ENCODE results near the gene P4HA3. TPM values are rescaled to one million over a fixed set of nuclear protein-coding genes. Genes with fewer than 3 reads are reported as not detected.

P4HA3 gene
- total RNA-seq, 1 experiment from 2014 or later: 0.52 TPM

DNA sequence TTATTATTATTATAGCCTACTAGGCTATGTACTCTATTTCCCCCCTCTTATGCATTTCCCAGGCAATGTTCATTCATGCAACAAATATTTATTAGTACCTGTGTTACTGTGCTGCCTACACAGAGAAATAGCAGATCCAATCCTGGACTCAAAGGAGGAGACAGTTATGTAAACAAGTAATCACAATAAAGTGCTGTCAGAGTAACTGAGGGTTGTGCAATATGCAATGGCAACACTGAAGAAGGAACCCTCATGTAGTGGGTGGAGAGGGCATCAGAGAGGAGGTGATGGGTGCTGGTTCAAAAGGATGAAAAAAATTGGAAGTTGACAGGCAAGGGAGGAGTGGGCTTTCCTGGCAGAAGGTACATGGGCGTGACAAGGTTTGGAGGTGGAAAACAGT is 886 bp upstream of the P4HA3 start:
- CTCF ChIA-PET: interaction anchor here (0.6 kb wide), 1 partner anchor 138 kb away, joined by 5 read pairs; no protein-coding TSS in a partner anchor
- POLR2A ChIA-PET (ENCODE audit: low non-redundant PET): no interaction called here
- Histone ChIP-seq H3K36me3 (ENCODE audit: insufficient read depth, low read length, poor library complexity, severe bottlenecking) (no peaks in the 10 kb centered on the region), H3K9me3 (ENCODE audit: low read depth, low read length, poor library complexity, severe bottlenecking) (peaks cover 11% of the 10 kb centered on the region), H3K4me3 (ENCODE audit: low read depth, low read length, poor library complexity, severe bottlenecking) (no peak overlapping the region), H3K4me1 (ENCODE audit: insufficient read depth, low read length, poor library complexity, severe bottlenecking) (no peaks in the 10 kb centered on the region), H3K27me3 (replicated peaks; ENCODE audit: insufficient read depth, low read depth, low read length, poor library complexity) (no peaks in the 10 kb centered on the region), H3K27ac (ENCODE audit: low read depth, low read length, poor library complexity, severe bottlenecking) (no peak overlapping the region)
- BruUV-seq (replicated peaks): no TSS peak
- DNase-seq (ENCODE audit: low spot score): no peak
- intact Hi-C loops (cut with micrococcal nuclease; ENCODE audit: unreplicated experiment): no loop called here
- TF ChIP-seq, protein P1, sequence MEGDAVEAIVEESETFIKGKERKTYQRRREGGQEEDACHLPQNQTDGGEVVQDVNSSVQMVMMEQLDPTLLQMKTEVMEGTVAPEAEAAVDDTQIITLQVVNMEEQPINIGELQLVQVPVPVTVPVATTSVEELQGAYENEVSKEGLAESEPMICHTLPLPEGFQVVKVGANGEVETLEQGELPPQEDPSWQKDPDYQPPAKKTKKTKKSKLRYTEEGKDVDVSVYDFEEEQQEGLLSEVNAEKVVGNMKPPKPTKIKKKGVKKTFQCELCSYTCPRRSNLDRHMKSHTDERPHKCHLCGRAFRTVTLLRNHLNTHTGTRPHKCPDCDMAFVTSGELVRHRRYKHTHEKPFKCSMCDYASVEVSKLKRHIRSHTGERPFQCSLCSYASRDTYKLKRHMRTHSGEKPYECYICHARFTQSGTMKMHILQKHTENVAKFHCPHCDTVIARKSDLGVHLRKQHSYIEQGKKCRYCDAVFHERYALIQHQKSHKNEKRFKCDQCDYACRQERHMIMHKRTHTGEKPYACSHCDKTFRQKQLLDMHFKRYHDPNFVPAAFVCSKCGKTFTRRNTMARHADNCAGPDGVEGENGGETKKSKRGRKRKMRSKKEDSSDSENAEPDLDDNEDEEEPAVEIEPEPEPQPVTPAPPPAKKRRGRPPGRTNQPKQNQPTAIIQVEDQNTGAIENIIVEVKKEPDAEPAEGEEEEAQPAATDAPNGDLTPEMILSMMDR (conservative IDR thresholded peaks at IDR 0.05; ENCODE audit: low read depth, low read length): no peak
- TF ChIP-seq EZH2 (IDR thresholded peaks at IDR 0.05; ENCODE audit: borderline replicate concordance, low read depth, low read length, poor library complexity, severe bottlenecking): no peak

DNA sequence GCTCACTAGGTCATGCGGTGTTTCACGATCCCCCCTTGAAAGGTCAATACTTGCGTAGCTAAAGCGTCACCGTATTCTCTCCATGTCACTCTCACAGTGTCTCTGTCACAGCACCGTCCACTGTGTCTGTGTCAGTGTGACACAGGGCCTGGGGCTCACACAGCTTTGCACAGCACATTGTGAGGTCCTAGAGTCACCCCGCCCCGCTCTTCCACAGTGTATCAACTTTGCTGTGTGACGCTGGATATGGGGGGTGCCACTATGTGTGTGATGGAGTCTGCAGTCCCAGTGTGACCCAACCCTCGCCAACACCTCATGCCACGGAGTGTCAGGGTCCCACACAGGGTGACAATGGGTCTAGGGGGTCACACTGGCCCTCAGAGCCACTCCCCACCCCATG is 583 bp downstream of the P4HA3 start:
- no TSS peak for BruUV-seq (replicated peaks)
- H3K9me3 ChIP-seq (ENCODE audit: low read depth, low read length, poor library complexity, severe bottlenecking): no peaks in the 10 kb centered on the region
- TF ChIP-seq, protein P1 (conservative IDR thresholded peaks at IDR 0.05; ENCODE audit: low read depth, low read length): no peak
- no peak for TF ChIP-seq EZH2 (IDR thresholded peaks at IDR 0.05; ENCODE audit: borderline replicate concordance, low read depth, low read length, poor library complexity, severe bottlenecking)
- ChIA-PET CTCF (no interaction called here), POLR2A (ENCODE audit: low non-redundant PET) (no interaction called here)
- no peaks in the 10 kb centered on the region for H3K36me3 ChIP-seq (ENCODE audit: insufficient read depth, low read length, poor library complexity, severe bottlenecking)
- no peaks in the 10 kb centered on the region for H3K4me1 ChIP-seq (ENCODE audit: insufficient read depth, low read length, poor library complexity, severe bottlenecking)
- no peak overlapping the region for H3K27ac ChIP-seq (ENCODE audit: low read depth, low read length, poor library complexity, severe bottlenecking)
- DNase-seq (ENCODE audit: low spot score): no peak
- intact Hi-C loops (cut with micrococcal nuclease; ENCODE audit: unreplicated experiment): no loop called here
- no peaks in the 10 kb centered on the region for H3K27me3 ChIP-seq (replicated peaks; ENCODE audit: insufficient read depth, low read depth, low read length, poor library complexity)
- H3K4me3 ChIP-seq (ENCODE audit: low read depth, low read length, poor library complexity, severe bottlenecking): peak overlapping the region; percentile 46

DNA sequence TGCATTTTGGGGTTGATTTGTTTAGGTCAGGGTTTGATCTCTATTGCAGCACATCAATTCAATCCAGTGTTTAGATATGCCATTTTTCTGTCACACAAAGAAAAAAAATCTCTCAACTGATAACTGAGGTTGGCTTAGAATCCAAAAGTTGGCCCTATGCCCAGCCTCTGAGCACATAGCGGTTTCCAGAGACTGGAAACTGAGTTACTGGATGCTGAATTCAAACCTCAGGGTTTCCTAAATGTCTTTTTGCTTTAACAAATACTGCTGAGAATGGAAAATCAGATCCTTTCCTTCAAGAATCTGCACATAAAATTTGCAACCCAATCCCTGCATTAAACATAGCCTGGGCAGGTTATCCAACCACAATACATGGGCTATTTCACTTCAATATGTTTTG is 4.0 kb downstream of the P4HA3 start:
- BruUV-seq (replicated peaks): no TSS peak
- ChIA-PET POLR2A (ENCODE audit: low non-redundant PET) (no interaction called here), CTCF (no interaction called here)
- H3K27ac ChIP-seq (ENCODE audit: low read depth, low read length, poor library complexity, severe bottlenecking): no peak overlapping the region
- intact Hi-C loops (cut with micrococcal nuclease; ENCODE audit: unreplicated experiment): no loop called here
- TF ChIP-seq EZH2 (IDR thresholded peaks at IDR 0.05; ENCODE audit: borderline replicate concordance, low read depth, low read length, poor library complexity, severe bottlenecking): no peak
- TF ChIP-seq, protein P1 (conservative IDR thresholded peaks at IDR 0.05; ENCODE audit: low read depth, low read length): no peak
- H3K36me3 ChIP-seq (ENCODE audit: insufficient read depth, low read length, poor library complexity, severe bottlenecking): no peaks in the 10 kb centered on the region
- H3K27me3 ChIP-seq (replicated peaks; ENCODE audit: insufficient read depth, low read depth, low read length, poor library complexity): no peaks in the 10 kb centered on the region
- H3K4me3 ChIP-seq (ENCODE audit: low read depth, low read length, poor library complexity, severe bottlenecking): no peak overlapping the region
- DNase-seq (ENCODE audit: low spot score): no peak
- no peaks in the 10 kb centered on the region for H3K4me1 ChIP-seq (ENCODE audit: insufficient read depth, low read length, poor library complexity, severe bottlenecking)
- no peaks in the 10 kb centered on the region for H3K9me3 ChIP-seq (ENCODE audit: low read depth, low read length, poor library complexity, severe bottlenecking)

Data from A673 (cell line).